Measurements from ENCODE around the gene AMBRA1. TPM values are rescaled to one million over a fixed set of nuclear protein-coding genes. Genes with fewer than 3 reads are reported as not detected.

Gene AMBRA1
- total RNA-seq, 1 experiment from 2014 or later = 28.6 TPM

DNA sequence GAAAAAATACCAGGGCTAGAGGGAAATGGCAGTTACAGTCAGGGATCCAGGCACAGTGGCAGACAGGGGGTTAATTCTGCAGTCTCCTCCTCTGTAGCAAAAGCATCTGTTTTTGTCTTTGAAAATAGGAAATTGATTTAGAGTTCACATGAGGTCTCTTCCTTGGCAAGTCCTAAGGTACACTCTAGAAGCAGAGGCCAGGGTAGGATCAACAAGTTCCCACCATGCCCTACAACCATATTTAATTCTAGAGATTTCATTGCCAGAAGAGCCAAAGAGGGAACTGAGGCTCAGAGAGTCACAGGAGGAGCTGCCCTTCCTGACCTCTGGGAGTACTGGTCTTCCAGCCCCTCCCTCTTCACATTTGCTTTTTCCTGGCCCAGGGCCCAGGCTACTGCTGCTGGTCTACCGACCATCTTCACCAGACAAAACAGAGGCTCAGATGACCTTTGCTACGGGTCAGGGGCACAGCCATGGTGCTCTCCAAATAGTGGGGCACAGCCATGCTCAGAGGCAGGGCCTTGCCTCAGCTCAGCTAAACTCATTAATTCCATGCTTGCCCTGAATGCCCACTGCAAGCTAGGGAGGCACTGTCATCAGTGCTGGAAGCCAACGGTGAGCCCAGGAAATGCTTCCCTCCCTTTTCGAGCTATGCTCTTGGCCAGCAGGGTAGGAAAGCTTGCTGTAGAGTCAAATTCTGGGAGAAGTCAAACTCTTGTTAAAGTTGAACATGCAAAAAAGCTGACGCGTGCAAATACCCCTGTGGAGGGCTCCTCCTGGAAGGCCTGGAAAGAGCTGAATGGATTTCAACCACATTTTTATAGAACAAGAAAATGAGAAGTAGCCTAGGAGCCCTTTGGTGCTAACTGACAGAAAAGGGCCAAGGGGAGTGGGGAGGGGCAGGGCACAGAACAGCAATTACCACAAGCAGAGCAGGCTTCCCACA is 190.6 kb downstream of the AMBRA1 start:
- no peak for DNase-seq (ENCODE audit: low read depth)

DNA sequence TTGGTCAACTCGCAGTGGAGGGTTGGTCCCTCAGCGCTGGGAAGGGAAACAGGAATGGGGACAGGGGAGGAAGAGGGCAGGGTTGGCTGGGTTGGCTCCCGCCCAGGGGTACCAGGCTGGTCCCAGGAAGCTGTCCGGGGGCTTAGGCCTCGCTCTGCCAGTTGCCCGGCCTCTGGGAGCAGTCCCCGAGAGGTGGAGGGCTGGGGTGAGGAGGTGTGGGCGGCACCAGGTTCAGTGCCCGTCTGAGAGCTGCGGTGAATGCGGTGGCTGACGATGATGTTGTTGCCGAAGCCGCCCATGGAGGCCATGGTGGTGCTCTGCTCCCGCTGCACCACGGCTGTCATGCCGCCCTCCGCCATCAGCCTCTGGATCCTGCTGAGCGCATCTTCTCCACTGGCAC is 196.3 kb downstream of the AMBRA1 start:
- DNase-seq (ENCODE audit: low read depth) = no peak

DNA sequence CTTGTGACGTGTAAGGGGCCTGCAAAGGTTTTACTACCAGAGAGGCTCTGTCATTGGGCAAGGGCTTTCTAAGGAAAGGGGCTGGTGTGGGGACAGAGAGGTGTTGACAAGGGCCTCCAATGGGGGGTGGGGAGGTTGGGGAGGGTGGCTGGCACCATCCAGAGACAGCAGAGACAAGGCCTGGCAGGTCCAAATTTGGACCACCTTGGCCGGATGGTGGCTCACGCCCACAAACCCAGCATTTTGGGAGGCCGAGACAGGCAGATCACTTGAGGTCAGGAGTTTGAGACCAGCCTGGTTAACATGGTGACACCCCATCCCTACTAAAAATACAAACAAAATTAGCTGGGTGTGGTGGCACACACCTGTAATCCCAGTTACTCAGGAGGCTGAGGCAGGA is 200.1 kb downstream of the AMBRA1 start:
- no peak for DNase-seq (ENCODE audit: low read depth)

DNA sequence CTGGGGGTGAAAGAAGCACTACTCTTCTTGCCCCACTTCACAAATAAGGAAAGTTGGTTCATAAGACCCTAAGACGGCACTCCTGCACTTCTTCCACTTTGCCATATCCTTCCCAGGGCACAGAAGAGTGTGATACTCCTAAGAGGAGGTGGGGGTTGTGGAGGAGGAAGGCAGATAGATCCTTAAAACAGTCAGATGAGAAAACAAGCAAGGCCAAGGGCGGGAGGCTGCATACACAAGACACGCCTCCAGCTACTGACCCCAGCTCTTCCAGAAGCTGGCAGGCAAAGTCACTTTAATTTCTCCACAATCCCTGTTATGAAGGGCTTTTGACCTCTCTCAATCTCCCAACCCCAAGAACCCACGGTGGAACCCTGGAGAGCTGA is 200.6 kb downstream of the AMBRA1 start:
- no peak for DNase-seq (ENCODE audit: low read depth)

DNA sequence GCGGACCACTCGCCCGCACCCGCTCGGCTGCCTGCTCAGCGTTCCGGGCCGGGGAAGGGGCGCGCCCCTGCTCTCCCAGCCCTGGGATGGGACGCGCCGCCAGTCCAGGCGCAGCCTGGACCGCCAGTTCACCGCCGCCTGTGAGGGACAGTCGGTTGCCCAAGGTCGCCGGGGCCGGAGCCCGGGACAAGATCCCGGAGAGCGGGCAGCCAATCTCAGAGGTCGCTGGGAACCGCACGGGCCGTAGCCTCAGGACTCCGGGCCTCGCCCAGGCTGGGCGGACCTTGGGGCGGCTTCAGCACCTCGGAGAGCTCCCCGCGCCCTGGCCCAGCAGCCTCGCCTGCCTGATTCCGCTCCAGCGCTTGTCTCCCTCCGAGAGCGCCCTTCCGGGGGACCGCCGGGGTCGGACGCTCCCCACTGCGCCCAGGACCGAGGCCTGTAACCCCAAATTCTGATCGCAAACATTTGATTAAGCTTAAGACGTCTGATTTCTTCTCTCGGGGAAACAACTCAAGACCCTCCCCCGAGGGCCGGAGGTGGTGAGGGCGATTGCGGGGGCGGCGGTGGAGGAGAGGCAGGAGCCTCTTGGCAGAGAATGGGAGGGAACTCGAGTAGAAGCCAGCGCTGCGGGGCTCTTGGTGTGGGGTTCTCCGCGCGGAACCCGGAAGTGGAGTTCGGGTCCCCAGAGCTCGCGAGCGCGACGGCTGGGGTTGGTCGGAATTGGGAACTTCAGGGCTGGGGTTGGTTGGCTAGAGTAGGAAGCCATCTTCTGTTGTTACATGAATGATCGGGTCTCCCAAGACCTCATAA is 201.2 kb downstream of the AMBRA1 start:
- DNase-seq (ENCODE audit: low read depth) = peak; percentile 82

DNA sequence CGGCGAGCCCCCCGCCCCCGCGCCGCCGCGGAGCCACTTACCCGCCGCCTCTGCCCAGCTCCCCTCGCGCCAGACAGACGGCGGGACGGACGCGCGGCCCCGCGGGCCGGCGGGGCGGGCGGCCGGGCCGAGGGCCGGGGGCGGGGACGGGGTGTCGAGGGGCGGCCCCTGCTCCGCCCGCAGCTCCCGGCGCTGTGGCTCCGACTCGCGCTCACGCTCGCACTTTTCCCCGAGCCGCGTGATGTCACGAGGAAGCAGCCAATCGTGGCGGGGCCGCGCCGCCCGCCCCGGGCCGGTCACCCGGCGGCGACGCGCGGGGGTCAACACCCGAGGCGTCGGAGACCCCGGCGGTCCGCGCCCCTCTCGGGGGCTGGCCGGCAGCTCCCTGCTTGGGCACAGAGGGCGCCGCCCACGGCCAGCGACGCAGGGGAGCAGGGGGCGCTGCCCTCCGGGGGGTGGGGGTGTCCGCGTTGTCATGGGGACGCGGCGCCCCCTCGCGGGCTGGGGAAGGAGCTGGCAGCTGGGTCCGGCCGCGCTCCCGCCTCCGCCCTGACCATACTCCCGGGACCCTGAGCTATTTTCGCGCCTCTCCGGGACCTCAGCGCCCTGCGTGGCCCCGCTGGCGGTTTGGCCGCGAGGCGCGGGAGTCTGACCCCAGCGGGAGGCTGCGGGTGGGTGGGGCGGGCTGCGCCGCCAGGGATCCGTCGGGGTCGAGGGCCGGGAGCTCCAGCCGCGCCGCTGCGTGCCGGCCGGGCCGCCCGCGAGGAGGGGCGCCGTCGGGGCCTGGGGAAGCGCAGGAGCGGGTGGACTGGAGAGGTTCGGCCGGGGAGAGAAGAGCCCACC is 202.0 kb downstream of the AMBRA1 start, which contains the start of gene CHRM4:
TSS of gene CHRM4 (minus strand) at position 199 of the 843 bp plus-strand sequence. CDS start 5,219 bp downstream, outside the sequence.
- DNase-seq (ENCODE audit: low read depth) = peak; percentile 64

DNA sequence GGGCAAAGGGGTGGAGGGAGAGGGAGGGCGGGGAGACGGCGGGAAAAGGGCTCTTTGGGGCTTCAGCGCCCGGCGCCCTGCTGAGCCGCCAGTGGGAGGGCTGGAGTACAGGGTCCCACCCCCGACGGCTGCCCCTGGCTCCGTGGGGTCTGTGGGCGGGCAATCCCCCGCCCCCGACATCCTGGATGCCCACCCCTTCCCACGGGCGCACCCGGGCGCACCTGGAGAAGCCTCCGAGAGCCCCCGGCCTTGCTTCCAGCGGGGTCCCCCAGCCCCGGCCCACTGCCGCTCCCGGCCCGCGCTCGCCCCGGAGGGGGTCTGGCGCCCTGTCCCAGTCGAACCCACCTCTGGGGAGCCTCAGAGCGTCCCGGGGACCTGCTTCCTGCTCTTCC is 202.6 kb downstream of the AMBRA1 start:
- no peak for DNase-seq (ENCODE audit: low read depth)

DNA sequence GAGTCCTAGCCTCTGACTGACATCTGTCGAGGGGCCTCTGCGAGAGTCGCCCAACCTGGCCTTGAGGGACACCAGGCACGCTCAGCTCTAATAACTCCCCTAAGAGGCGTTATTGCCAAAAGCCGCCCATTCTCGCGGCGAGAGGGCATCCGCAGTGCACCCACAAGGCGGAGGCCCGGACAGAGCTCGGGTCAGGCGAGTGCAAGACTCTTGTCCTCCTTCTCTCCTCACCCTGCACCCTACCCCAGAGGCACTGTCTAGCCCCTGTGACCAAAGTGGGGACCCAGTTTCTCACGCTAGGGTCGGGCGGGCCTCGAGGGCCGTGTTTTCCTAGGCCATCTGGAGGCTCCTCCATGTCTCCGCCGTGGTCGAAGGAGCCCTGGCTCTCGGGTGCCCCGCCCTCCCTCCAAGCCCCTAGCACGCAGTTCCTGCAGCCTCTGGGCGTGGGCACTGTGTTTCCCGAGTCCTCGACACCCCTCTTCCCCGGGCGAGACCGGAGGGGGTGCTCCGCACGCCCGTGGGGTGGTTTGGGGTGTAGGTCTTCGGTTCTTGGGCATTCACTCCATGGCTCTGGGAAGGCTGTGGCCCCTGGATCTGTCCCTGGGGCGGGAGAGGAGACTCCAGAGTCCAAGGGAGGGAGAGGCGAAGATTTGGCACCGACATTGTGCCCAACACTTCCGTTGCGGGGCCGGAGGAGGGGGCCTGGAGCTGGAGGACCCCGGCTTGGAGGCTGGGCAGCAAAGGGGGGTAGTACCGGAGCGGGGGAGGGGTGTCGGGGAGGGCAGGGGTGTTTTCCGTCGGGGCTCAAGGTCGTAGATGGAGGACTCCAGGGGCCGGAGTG is 203.3 kb downstream of the AMBRA1 start:
- DNase-seq (ENCODE audit: low read depth) = no peak

DNA sequence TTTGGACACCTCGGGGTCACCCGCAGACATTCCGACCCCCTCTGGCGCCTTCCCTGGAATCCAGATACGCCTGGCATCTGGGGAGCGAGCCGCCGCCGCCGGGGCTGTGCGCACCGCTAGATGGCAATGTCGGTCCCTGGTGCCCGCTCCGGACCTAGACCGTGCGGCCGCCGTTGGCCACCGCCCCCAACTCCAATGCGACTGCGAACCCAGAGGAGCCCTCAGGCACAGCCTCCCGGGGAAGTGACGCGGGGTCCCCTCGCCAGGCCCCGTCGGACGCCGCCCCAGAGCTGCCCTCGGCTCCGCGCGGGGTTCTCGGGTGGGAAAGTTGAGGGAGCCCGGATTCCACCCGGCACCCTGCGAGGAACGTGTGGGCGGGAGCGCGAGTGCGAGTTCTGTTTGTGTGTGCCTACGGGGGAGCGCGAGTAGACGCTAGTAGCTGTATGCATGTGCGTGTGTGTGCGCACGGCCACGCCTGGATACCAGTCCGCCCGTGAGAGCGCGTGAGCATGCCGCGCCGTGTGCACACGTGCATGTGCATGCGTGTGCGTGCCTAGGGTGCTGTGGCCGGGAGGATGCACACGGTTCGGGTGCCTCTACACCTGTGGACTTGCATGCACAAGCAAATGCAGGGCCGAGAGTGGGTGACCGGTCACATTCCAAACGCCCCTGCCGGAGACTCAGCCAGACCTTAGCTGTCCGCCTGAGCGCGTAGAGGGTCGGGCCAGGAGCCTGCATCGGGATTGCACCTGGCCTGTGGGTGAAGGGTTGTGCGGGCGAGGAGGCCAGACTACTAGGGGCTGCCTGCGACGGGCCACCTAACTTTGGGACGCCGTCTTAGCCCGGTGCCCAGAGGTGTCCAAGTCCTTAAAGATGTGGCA is 204.1 kb downstream of the AMBRA1 start:
- peak; percentile 71 for DNase-seq (ENCODE audit: low read depth)

DNA sequence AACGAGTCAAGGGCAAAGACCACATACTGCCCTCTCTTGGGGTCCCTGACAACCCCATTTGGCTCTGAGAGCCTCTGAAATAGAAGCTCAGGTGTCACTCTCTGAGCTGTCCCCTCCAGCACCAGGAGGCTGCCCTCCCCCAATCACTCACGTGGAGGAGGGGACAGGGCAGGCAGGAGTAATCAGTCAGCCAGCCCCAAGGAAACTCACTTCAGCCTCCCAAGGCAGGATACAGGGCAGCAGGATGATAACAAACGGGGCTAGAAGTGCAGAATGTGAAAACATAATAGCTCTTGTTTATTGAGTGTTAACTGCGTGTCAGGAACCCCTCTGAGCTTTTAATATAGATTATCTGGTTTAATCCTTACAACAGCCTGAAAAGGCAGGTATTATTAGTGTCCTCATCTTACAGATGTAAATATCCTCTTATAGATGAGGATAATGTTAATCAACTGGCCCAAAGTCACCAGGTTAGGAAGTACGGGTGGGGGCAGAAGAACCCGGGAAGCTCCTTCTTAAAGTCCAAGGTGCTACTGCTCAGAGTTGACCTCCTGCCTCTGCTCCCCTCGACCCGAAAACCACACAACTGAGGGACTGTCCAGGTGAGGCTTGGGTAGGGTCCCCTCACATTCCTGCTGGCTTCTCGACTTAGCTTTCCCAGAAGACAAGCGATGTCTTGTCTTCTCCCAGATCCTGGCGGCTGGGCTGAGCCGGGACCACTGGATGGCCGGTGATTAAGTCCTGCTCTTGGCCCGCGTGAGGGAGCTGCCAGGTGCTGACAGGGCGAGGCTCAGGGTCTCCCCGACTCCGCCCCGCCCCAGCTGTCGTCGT is 205.0 kb downstream of the AMBRA1 start:
- no peak for DNase-seq (ENCODE audit: low read depth)

DNA sequence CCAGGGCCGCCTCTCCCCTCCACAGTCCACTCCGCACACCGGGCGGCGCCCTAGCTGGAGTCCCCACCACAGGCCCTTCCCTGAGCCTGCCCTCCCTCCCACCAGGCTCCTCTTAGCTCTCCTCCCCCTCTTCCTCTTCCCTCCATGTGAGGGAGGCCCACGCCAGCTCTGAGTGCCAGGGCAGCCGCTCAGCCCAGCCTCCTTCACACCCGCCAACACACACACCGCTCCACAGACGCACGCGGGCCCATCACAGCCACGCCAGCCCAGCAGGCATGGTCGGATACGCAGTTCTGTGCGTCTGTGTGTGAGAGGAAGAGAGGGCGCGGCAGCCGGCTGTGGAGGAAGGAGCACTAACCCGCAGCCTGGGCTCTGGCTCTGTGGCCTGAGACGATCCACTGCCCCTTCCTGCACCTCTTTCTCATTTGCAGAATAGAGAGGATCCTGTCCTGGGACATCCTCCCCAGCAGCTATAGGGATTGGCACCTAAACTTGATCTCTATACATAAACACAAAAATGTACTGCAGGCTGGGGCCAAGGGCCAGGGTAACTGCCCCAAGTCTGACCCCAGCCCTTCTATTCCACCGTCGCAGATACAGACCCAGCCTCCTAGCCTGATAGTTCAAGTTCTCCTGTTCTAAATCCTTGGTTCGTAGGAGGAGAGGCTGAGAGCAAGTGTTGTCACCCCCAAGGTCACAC is 205.8 kb downstream of the AMBRA1 start:
- no peak for DNase-seq (ENCODE audit: low read depth)

DNA sequence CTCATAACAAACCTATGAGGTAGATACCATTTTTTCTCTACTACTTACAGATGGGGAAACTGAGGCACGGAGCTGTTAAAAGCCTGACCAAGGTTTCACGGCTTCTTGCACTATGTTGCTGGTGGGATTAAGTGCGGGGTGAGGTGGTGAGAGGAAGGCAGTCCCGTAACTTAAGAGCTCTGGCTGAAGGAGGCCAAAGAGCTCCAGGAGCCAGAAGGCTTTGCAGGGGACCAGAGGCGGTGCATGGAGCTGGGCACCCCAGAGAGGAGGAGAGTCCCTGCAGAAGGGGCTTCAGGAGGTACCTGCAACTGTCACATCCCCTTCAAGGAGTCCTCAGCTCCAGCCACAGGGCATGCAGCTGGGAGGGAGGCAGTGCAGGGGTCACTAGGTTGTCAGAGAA is 206.4 kb downstream of the AMBRA1 start:
- DNase-seq (ENCODE audit: low read depth) = no peak

DNA sequence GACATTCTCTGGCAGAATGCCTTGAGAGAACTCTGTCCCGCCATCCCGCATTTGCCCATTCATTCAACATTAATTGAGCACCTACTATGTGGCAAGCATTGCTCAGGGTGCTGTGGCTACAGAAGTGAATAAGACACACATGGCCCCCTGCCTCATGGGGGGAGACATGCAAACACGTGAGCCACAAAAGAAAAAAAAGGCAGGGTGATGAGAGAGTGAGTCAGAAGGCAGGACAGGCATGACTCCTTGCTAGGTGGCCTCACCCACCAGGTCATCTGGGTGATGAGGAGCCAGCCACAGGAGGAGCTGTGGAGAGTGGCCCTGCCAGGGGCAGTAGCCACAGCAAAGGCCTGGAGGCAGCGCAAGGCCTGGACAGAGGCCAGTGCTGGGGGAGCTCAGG is 207.1 kb downstream of the AMBRA1 start:
- peak; percentile 83 for DNase-seq (ENCODE audit: low read depth)

DNA sequence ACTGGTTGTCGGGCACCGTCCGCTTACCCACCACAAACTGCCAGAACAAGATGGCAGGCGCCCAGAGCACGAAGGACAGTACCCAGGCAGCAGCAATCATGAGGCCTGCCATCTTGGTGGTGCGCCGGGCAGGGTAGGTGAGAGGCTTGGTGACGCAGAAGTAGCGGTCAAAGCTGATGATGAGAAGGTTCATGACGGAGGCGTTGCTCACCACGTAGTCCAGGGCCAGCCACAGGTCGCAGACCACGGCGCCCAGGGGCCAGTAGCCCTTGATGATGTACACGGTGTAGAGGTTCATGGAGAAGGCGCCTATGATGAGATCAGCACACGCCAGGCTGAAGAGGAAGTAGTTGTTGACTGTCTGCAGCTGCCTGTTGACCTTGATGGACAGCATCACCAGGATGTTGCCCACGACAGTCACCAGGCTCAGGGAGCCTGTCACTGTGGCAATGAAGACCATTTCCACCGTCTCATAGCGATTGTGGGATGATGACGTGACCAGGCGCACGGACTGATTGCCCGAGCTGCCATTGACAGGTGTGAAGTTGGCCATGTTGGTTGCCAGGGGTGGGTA is 207.7 kb downstream of the AMBRA1 start:
- DNase-seq (ENCODE audit: low read depth) = no peak

DNA sequence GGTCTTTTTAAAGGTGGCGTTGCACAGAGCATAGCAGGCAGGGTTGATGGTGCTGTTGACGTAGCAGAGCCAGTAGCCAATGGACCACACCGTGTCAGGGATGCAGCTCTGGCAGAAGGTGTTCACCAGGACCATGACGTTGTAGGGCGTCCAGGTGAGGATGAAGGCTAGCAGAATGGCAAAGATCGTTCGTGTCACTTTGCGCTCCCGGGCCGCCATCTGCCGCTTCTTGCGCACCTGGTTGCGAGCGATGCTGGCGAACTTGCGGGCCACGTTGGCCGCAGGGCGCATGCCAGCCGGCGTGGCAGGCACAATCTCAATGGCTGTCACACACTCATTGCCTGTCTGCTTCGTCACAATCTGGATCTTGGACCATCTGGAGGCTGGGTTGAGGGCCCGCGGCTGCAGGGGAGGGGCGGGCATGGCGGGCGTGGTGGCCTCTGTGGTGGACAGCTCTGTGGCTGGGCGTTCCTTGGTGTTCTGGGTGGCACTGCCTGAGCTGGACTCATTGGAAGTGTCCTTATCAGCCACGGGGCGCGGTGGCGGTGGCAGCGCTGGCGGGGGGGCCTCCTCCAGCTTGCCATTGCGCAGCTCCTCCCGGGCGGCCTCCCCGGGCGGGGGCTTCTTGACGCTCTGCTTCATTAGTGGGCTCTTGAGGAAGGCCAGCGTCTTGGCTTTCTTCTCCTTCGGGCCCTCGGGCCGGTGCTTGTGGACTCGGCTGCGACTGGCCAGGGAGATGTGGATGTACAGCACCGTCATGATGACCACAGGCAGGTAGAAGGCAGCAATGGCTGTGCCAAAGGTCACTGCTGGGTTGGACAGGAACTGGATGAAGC is 208.4 kb downstream of the AMBRA1 start:
- no peak for DNase-seq (ENCODE audit: low read depth)

DNA sequence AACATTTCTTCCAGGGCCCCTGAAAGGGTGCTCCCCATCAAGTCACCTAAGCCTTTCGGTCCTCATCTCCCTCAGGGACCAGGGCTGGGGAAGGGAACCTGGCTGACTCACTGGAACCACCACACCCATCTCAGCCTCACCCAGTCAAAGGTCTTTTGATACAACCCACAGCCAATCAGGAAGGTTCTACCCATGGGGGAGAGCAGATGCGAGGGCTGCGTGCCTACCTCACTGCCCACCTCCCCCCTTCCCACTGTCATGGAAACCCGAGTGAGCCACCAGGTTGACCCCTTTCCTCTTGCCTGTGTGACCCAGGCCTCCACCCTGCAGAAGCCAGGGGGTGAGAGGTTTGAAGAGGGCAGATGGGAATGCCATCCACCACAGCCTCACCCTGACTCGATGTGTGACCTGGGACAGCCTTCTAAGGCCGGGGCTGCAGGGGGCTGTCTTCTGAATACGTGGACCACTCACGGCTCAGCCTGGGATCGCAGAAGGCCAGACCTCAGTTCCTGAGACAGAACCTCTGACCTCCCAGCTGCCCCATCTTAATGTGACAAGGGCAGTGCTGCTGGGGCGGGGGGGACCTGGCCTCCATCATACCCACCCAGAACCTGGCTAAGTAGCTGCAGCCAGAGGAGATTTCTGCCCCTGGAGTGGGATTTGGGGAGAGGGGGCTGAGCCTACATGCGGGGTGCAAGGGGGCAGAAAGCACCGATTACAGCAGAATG is 209.7 kb downstream of the AMBRA1 start:
- no peak for DNase-seq (ENCODE audit: low read depth)
